H9 (cell line): Measurements from ENCODE around the gene H6PD. TPM values are rescaled to one million over a fixed set of nuclear protein-coding genes. Genes with fewer than 3 reads are reported as not detected.

ENCODE experiments used
- DNase-seq: peaks from one replicate; pipeline ENCODE4 v3.0.0-alpha.2; 2017
- H2AFZ ChIP-seq: one replicate; pipeline ENCODE4 v1.6.1; 2013; ENCODE audit warnings: mild to moderate bottlenecking, low read length, control low read depth, moderate library complexity
- H2AK5ac ChIP-seq: 2 replicates; pipeline ENCODE4 v1.6.1; 2013; ENCODE audit warnings: low read length, control low read depth, mixed read lengths; ENCODE audit not compliant: insufficient read length
- H2BK120ac ChIP-seq: one replicate; pipeline ENCODE4 v1.6.1; 2013; ENCODE audit warnings: low read depth, mild to moderate bottlenecking, low read length, control low read depth, inconsistent platforms; ENCODE audit not compliant: poor library complexity, severe bottlenecking
- H2BK12ac ChIP-seq: 2 replicates; pipeline ENCODE4 v1.6.1; 2013; ENCODE audit warnings: low read length, control low read depth, mixed read lengths, low read depth; ENCODE audit not compliant: insufficient read length
- H2BK15ac ChIP-seq: 2 replicates; pipeline ENCODE4 v1.6.1; 2013; ENCODE audit warnings: low read depth, low read length, control low read depth
- H2BK20ac ChIP-seq: one replicate; pipeline ENCODE4 v1.6.1; 2013; ENCODE audit warnings: low read depth, mild to moderate bottlenecking, low read length, control low read depth, inconsistent platforms; ENCODE audit not compliant: poor library complexity, severe bottlenecking
- H2BK5ac ChIP-seq: 2 replicates; pipeline ENCODE4 v1.6.1; 2013; ENCODE audit warnings: low read length, control low read depth, mixed read lengths; ENCODE audit not compliant: insufficient read length
- H3K14ac ChIP-seq: 2 replicates; pipeline ENCODE4 v1.6.1; 2013; ENCODE audit warnings: low read length, control low read depth; ENCODE audit not compliant: insufficient read depth
- H3K18ac ChIP-seq: 2 replicates; pipeline ENCODE4 v1.6.1; 2013; ENCODE audit warnings: low read depth, mild to moderate bottlenecking, mixed read lengths, low read length, control low read depth; ENCODE audit not compliant: insufficient read length
- H3K23ac ChIP-seq: 2 replicates; pipeline ENCODE4 v1.6.1; 2013; ENCODE audit warnings: low read length, control low read depth, mixed read lengths, low read depth; ENCODE audit not compliant: insufficient read length
- H3K23me2 ChIP-seq: 2 replicates; pipeline ENCODE4 v1.6.1; 2013; ENCODE audit warnings: low read depth, mild to moderate bottlenecking, mixed read lengths, low read length, control low read depth; ENCODE audit not compliant: insufficient read length, poor library complexity, severe bottlenecking
- H3K27ac ChIP-seq: 2 replicates; pipeline ENCODE4 v1.5.1; 2013; ENCODE audit warnings: low read length, control low read depth, mixed read lengths, low read depth; ENCODE audit not compliant: insufficient read length
- H3K27me3 ChIP-seq: 2 replicates; pipeline ENCODE4 v1.6.1; 2013; ENCODE audit warnings: low read length, control low read depth, inconsistent platforms; ENCODE audit not compliant: insufficient read depth
- H3K4ac ChIP-seq: 2 replicates; pipeline ENCODE4 v1.6.1; 2013; ENCODE audit warnings: low read depth, mild to moderate bottlenecking, control low read depth, inconsistent platforms, low read length, moderate library complexity
- H3K4me1 ChIP-seq: 2 replicates; pipeline ENCODE4 v1.6.1; 2013; ENCODE audit warnings: low read length, control low read depth, inconsistent platforms; ENCODE audit not compliant: insufficient read depth
- H3K4me2 ChIP-seq: 2 replicates; pipeline ENCODE4 v1.6.1; 2013; ENCODE audit warnings: low read length, control low read depth, mixed read lengths; ENCODE audit not compliant: insufficient read length, insufficient read depth
- H3K56ac ChIP-seq: 2 replicates; pipeline ENCODE4 v1.6.1; 2013; ENCODE audit warnings: low read depth, mild to moderate bottlenecking, mixed read lengths, low read length, control low read depth; ENCODE audit not compliant: insufficient read length
- H3K79me1 ChIP-seq: 2 replicates; pipeline ENCODE4 v1.6.1; 2013; ENCODE audit warnings: low read depth, mild to moderate bottlenecking, moderate library complexity, low read length, control low read depth, inconsistent platforms; ENCODE audit not compliant: insufficient read depth, poor library complexity, severe bottlenecking
- H3K79me2 ChIP-seq: 2 replicates; pipeline ENCODE4 v1.6.1; 2013; ENCODE audit warnings: low read length, control low read depth, inconsistent platforms; ENCODE audit not compliant: insufficient read depth
- H3K9ac ChIP-seq: 2 replicates; pipeline ENCODE4 v1.6.1; 2013; ENCODE audit warnings: low read length, control low read depth, mixed read lengths; ENCODE audit not compliant: insufficient read length; ENCODE audit errors: extremely low read depth
- H3K9me3 ChIP-seq: one replicate; pipeline ENCODE4 v1.6.1; 2013; ENCODE audit warnings: low read depth, low read length, inconsistent platforms; ENCODE audit not compliant: control insufficient read depth
- H3T11ph ChIP-seq: one replicate; pipeline ENCODE4 v1.6.1; 2013; ENCODE audit warnings: mild to moderate bottlenecking, low read length, control low read depth, inconsistent platforms
- H4K20me1 ChIP-seq: one replicate; pipeline ENCODE4 v1.6.1; 2013; ENCODE audit not compliant: control insufficient read depth, insufficient read length, insufficient read depth
- H4K5ac ChIP-seq: 2 replicates; pipeline ENCODE4 v1.6.1; 2013; ENCODE audit warnings: low read depth, mild to moderate bottlenecking, mixed read lengths, low read length, control low read depth; ENCODE audit not compliant: insufficient read length
- H4K8ac ChIP-seq: replicated peaks from 2 replicates; pipeline ENCODE4 v1.6.1; 2013; ENCODE audit warnings: low read length, control low read depth, mixed read lengths, low read depth; ENCODE audit not compliant: insufficient read length
- H4K91ac ChIP-seq: 2 replicates; pipeline ENCODE4 v1.6.1; 2013; ENCODE audit warnings: low read depth, mild to moderate bottlenecking, moderate library complexity, mixed read lengths, low read length, control low read depth; ENCODE audit not compliant: insufficient read length
- H3K27ac Mint-ChIP-seq, 3 experiments: 2 replicates in 2 of 3; 3 replicates in 1 of 3; pipeline ENCODE4 v1.8.0; 2020 to 2021; ENCODE audit warnings: mixed read lengths in 3 of 3, mild to moderate bottlenecking in 1 of 3, moderate library complexity in 1 of 3
- H3K27me3 Mint-ChIP-seq: 2 replicates; pipeline ENCODE4 v1.8.0; 2021; ENCODE audit warnings: low read depth, mild to moderate bottlenecking, moderate library complexity, mixed read lengths
- H3K36me3 Mint-ChIP-seq, 3 experiments: 2 replicates in 2 of 3; 3 replicates in 1 of 3; pipeline ENCODE4 v1.8.0; 2020 to 2021; ENCODE audit warnings: low read depth in 3 of 3, mixed read lengths in 3 of 3; ENCODE audit not compliant: insufficient read depth in 1 of 3
- H3K4me1 Mint-ChIP-seq, 2 experiments: 2 replicates each; pipeline ENCODE4 v1.8.0; 2020; ENCODE audit warnings: mixed read lengths in 2 of 2
- H3K4me3 Mint-ChIP-seq, 2 experiments: 2 replicates in 1 of 2; 3 replicates in 1 of 2; pipeline ENCODE4 v1.8.0; 2020 to 2021; ENCODE audit warnings: mild to moderate bottlenecking in 2 of 2, mixed read lengths in 2 of 2, moderate library complexity in 1 of 2
- H3K9me3 Mint-ChIP-seq, 2 experiments: 2 replicates in 1 of 2; 3 replicates in 1 of 2; pipeline ENCODE4 v1.8.0; 2020; ENCODE audit warnings: mild to moderate bottlenecking in 2 of 2, mixed read lengths in 2 of 2, moderate library complexity in 1 of 2
- WGBS: extraction: QIAGEN DNeasy Blood & Tissue Kit; methylation state at CpG from one replicate; pipeline ENCODE4 v1.1.7; 2013; ENCODE audit warnings: missing lambda C conversion rate, low lambda C conversion rate, mixed read lengths; ENCODE audit not compliant: insufficient read length; ENCODE audit errors: extremely low coverage; 5-methylcytosine and 5-hydroxymethylcytosine counted together
- total RNA-seq: library from RNA; stranded (reverse); gene quantifications from 2 replicates; pipeline ENCODE4 v1.2.1, GENCODE V29; 2021
- TF ChIP-seq, protein P1 (sequence below): fragments of 200-600 bp; sonication (generic); conservative IDR thresholded peaks from 3 replicates; pipeline ENCODE4 v1.8.0; 2021; ENCODE audit warnings: antibody characterized with exemption, mild to moderate bottlenecking

The H6PD gene
- total RNA-seq, 1 experiment from 2014 or later = 7.9 TPM

DNA sequence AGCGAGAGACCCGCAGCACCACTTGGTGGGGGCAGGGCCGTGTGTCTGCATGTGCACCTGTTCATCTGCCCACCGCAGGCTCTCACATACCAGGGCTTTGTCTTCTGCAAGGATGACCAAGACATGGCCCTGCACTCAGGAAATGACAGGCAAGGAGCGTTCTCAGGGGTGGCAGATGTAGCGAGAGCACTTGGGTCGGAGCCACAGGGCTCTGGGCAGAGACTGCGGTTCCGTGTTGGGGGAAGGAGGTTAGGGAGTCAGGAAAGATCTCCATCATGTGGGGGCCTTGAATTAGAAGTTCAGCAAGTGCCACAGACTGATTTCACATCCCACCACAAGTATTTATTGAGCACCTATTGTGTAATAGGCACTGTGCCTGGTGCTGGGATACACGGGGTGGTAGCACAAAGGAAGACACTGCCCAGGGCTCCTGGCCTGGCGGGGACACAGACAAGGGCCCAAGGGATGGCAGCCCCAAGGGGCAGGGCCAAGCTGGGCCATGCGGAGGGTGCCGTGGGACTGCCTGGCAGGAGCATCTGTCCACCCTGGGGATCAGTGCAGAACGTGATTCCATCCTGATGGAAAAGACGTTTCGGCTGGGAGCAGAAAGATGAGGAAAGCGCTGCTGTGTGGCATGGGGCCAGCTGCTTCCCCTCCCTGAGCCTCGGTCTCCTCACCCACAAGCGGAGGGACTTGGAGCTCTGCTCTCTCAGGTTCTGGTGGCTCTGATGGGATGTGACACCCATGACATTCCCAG, 46.7 kb downstream of the H6PD start:
- Histone ChIP-seq H2AK5ac (no peak overlapping the region), H4K8ac (no peak overlapping the region), H3K27me3 (no peaks in the 10 kb centered on the region), H3K23me2 (no peaks in the 10 kb centered on the region), H3K9me3 (no peaks in the 10 kb centered on the region), H3K14ac (no peak overlapping the region), H3T11ph (no peak overlapping the region), H4K5ac (no peak overlapping the region), H2BK15ac (no peak overlapping the region), H2BK20ac (no peak overlapping the region), H3K79me1 (no peaks in the 10 kb centered on the region), H3K56ac (no peak overlapping the region), H3K4me2 (no peak overlapping the region), H4K91ac (no peak overlapping the region), H3K4me1 (no peaks in the 10 kb centered on the region; the same call in 1 of the 2 replicates), H3K18ac (no peak overlapping the region), H3K23ac (no peak overlapping the region), H3K9ac (no peak overlapping the region), H2BK5ac (no peak overlapping the region), H3K27ac (no peak overlapping the region), H2AFZ (no peak overlapping the region), H3K4ac (no peak overlapping the region), H3K79me2 (no peaks in the 10 kb centered on the region), H2BK12ac (no peak overlapping the region), H2BK120ac (no peak overlapping the region), H4K20me1 (no peaks in the 10 kb centered on the region)
- DNase-seq = no peak
- Mint-ChIP-seq H3K4me3 (peak overlapping the region in 1 of 2 experiments; percentile 9; a peak in 1 of 5 replicates), H3K27ac (no peak overlapping the region; a peak in 1 of 7 replicates), H3K9me3 (peaks cover 12% of the 10 kb centered on the region in 2 experiments), H3K36me3 (no peaks in the 10 kb centered on the region; a peak in 1 of 7 replicates), H3K4me1 (peaks cover 20 to 26% of the 10 kb centered on the region in 2 experiments), H3K27me3 (peaks cover 18% of the 10 kb centered on the region)
- TF ChIP-seq, protein P1, sequence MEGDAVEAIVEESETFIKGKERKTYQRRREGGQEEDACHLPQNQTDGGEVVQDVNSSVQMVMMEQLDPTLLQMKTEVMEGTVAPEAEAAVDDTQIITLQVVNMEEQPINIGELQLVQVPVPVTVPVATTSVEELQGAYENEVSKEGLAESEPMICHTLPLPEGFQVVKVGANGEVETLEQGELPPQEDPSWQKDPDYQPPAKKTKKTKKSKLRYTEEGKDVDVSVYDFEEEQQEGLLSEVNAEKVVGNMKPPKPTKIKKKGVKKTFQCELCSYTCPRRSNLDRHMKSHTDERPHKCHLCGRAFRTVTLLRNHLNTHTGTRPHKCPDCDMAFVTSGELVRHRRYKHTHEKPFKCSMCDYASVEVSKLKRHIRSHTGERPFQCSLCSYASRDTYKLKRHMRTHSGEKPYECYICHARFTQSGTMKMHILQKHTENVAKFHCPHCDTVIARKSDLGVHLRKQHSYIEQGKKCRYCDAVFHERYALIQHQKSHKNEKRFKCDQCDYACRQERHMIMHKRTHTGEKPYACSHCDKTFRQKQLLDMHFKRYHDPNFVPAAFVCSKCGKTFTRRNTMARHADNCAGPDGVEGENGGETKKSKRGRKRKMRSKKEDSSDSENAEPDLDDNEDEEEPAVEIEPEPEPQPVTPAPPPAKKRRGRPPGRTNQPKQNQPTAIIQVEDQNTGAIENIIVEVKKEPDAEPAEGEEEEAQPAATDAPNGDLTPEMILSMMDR = no peak
- no CpG with 5 or more reads among the region's 19 CpGs for WGBS
